GM19463 (cell line): ENCODE data around the gene LDAH.

ENCODE experiments used
- ATAC-seq: cut with Tn5 transposase; IDR thresholded peaks from one replicate; pipeline ENCODE4 v1.9.1; 2021; ENCODE audit warnings: mild to moderate bottlenecking, moderate library complexity; ENCODE audit not compliant: unreplicated experiment

Gene LDAH

GRCh38 chr2:20781656-20782265 is 41.1 kb downstream of the LDAH start:
- ATAC-seq, result peak; percentile 88

- no peak for ATAC-seq
Observed at GRCh38 chr2:20771299-20771698, 51.6 kb downstream of the LDAH start.

- ATAC-seq, result no peak
Observed at GRCh38 chr2:20766798-20767644, 55.9 kb downstream of the LDAH start.

- no peak for ATAC-seq
Observed at GRCh38 chr2:20766213-20766612, 56.7 kb downstream of the LDAH start.

- no peak for ATAC-seq
Observed at GRCh38 chr2:20762945-20763683, 59.8 kb downstream of the LDAH start.

- ATAC-seq, result no peak
Observed at GRCh38 chr2:20759487-20759886, 63.4 kb downstream of the LDAH start.

GRCh38 chr2:20758997-20759396 is 63.9 kb downstream of the LDAH start:
- ATAC-seq, result peak; percentile 95

- ATAC-seq, result no peak
Observed at GRCh38 chr2:20757405-20758090, 65.4 kb downstream of the LDAH start.

- no peak for ATAC-seq
Observed at GRCh38 chr2:20755132-20755800, 67.6 kb downstream of the LDAH start.

- ATAC-seq, result no peak
Observed at GRCh38 chr2:20752293-20752692, 70.6 kb downstream of the LDAH start.

GRCh38 chr2:20747317-20747716 is 75.6 kb downstream of the LDAH start:
- ATAC-seq, result no peak

- no peak for ATAC-seq
Observed at GRCh38 chr2:20745924-20746555, 76.9 kb downstream of the LDAH start.

GRCh38 chr2:20744366-20745335 is 78.2 kb downstream of the LDAH start:
- ATAC-seq, result peak; percentile 94

- ATAC-seq, result no peak
Observed at GRCh38 chr2:20738772-20739171, 84.1 kb downstream of the LDAH start.

- peak; percentile 95 for ATAC-seq
Observed at GRCh38 chr2:20737505-20737904, 85.4 kb downstream of the LDAH start.

- no peak for ATAC-seq
Observed at GRCh38 chr2:20728114-20728758, 94.7 kb downstream of the LDAH start.

- ATAC-seq, result no peak
Observed at GRCh38 chr2:20726913-20727312, 96.0 kb downstream of the LDAH start.

- no peak for ATAC-seq
Observed at GRCh38 chr2:20725782-20726181, 97.1 kb downstream of the LDAH start.
